HK-2 (cell line): Measurements from ENCODE around the gene MAP1A.
"Not testable (repeated sequence)": the region's sequence is repeated elsewhere in the genome, so short reads cannot be mapped to it uniquely, and the experiment has no call there.

Experiments
- DNase-seq: peaks from one replicate; pipeline ENCODE4 v3.0.0-alpha.2; 2018; ENCODE audit not compliant: unreplicated experiment

The MAP1A gene

DNA sequence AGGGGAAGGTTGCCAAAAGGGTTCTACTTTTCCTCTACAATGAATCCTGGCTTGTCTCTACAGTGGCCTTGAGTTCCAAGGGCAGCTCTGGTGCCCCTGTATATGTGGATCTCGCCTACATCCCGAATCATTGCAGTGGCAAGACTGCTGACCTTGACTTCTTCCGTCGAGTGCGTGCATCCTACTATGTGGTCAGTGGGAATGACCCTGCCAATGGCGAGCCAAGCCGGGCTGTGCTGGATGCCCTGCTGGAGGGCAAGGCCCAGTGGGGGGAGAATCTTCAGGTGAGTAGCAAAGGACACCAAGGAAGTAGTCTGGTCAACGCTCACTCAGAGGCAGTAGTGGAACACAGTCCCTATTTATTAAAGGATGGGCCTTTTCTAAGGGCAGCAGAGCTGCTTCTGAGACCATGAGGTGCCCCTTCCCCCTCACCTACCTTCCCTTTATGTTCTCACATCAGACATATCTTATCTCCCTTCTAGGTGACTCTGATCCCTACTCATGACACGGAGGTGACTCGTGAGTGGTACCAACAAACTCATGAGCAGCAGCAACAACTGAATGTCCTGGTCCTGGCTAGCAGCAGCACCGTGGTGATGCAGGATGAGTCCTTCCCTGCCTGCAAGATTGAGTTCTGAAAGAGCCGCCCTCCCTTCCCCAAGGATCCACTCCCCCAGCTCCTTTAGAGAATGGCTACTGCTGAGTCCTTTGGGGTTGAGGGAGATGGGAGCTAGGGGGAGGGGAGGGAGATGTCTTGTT lies 12.4 kb downstream of the MAP1A start:
- DNase-seq, result no peak

DNA sequence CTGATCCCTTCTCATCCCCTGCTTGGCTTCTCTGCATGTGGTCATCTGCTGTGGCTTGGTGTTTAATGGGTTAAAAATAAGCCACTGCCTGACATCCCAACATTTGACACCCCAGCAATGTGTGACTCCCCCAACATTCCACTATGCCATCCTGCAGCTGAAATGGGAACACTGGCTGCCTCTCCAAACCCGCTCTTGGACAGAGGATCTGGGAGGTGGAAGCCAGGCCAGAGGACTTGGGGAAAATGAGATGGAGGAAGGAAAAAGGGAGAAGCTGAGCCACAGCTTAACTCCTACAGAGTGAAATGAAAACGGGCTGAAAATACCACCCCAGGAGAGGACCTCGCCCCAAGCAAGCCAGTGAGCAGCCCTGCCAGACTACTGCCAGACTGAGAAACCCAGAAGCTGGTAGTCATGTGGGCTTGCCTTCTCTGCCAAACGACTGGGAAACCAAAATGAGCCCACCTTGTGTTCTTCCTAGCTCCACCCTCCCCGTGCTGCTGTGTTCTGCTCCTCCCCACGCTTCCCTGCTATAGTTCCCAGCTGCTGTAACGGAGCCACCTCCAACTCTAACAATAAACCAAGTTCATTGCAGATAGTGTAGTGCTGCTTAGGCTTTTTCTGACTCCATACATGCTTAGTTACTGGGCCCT lies 13.7 kb downstream of the MAP1A start:
- DNase-seq, result no peak

DNA sequence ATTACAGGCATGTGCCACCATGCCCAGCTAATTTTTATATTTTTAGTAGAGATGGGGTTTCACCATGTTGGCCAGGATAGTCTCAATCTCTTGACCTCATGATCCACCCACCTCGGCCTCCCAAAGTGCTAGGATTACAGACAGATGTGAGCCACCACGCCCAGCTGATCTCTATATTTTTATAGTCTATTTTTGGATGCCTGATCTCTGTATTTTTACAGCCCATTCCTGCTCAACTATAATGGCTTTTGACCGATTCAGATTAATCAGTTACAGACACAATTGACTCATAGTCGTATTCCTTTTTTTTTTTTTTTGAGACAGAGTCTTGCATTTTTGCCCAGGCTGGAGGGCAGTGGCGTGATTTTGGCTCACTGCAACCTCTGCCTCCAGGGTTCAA lies 15.4 kb downstream of the MAP1A start:
- not testable (repeated sequence) for DNase-seq

DNA sequence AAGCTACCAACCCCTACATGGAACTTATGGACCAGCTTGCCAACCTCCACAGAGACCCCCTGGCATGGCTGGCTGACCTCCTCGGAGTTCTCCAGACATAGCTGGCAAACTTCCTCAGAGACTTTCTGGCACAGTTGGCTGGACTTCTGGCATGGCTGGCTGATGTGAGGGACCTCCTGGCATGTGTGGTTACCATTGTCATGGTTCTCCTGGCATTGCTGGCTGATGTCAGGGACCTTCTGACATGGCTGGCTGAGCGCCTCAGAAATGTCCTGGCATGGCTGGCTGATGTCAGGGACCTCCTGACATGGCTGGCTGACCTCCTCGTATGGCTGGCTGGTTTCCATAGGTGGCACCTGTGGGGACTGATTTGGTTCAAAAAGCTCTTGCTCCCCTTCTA lies 17.5 kb downstream of the MAP1A start:
- no peak for DNase-seq

DNA sequence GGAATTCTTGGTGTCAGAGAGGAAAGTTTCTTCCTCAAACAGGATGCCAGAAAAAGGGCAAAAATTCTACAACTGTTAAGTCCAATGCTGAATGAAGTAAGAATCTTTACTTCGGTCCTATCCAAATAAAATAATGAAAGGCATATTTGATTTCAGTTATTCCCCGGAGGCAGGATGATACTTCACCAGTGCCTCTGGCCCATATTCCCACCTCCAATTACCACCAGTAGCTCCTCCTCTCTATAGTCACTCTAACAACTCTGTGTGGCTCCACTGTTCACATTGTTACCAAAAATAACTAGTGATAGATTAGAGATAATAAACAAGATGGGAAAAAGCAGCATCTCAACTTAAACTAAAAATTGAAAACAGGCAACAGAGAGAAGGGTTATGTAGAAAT lies 20.7 kb downstream of the MAP1A start:
- DNase-seq, result no peak

GRCh38 chr15:43541785-43542184 lies 24.4 kb downstream of the MAP1A start:
- DNase-seq, result no peak

- no peak for DNase-seq
These were observed 26.9 kb downstream of the MAP1A start for GRCh38 chr15:43544266-43544665.

DNA sequence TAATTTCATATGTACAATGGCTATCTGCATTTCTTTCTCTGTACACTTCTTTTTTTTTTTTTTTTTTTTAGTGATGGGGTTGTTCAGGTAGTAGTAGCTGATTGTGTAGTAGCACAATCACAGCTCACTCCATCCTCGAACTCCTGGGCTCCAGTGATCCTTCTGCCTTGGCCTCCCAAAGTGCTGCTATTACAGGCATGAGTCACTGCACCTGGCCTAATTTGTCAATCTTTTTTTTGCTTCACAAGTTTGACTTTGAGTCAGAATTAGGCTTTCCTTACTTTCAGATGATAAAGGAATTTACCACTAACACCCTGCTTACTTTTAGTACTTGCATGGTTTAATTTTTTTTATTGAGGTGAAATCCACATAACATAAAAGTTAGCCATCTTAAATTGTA lies 28.0 kb downstream of the MAP1A start:
- no peak for DNase-seq

- DNase-seq, result no peak
These were observed 30.1 kb downstream of the MAP1A start for GRCh38 chr15:43547539-43547938.

DNA sequence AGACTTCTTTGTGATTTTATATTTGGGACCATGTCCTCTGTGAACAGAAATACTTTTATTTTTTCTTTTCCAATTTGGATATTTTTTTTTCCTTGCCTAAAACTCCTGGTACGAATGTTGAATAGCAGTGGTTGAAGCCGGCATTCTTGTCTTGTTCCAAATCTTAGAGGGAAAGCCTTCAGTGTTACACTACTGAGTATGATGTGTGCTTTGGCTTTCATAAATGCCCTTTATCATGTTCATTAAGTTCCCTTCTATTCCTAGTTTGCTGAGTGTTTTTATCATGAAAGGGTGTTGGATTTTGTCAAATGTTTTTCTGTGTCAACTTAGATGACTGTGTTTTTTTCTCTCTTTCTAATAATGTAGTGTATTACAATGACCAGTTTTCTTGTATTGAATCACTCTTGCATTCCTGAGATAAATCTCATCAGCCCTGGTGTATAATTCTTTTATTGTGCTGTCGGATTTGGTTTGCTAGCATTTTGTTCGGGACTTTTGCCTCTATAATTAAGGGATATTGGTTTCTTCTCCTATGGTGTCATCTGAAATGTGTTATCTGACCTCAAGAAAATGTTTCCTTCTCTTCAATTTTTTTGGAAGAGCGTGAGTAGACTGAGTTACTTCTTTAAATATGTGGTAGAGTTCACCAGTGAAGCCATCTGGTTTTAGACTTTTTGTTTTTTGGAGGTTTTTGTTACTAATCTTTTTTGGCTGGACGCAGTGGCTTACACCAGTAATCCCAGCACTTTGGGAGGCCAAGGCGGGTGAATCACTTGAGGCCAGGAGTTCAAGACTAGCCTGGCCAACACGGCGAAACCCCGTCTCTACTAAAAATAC lies 33.3 kb downstream of the MAP1A start:
- no peak for DNase-seq

DNA sequence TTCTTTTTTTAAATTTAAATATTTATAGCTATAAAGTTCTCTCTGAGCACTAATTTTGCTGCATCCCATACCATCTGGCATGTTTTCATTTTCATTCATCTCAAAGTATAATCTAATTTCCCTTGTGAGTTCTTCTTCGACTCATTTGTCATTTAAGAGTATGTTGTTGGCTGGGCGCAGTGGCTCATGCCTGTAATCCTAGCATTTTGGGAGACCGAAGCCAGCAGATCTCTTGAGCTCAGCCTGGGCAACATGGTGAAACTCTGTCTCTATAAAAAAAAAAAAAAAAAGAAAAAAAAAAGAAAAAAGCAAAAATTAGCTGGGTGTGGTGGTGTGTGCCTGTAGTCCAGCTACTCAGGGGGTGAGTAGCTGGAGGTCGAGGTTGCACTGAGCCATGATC lies 34.8 kb downstream of the MAP1A start:
- DNase-seq, result no peak

DNA sequence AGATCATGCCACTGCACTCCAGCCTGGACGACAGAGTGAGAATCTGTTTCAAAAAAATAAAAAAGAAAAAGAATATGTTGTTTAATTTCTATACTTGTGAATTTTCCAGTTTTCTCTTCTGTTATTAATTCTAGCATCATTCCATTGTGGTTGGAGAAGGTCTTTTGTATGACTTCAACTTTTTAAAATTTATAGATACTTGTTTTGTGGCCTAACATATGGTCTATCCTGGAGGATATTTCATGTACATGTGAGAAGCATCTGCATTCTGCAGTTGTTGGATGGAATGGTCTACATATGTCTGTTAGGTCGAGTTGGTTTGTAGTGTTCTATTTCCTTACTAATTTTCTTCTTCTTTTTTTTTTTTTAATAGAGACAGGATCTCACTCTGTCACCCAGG lies 35.6 kb downstream of the MAP1A start:
- DNase-seq, result no peak

- DNase-seq, result not testable (repeated sequence)
These were observed 45.3 kb downstream of the MAP1A start for GRCh38 chr15:43562753-43563152.

DNA sequence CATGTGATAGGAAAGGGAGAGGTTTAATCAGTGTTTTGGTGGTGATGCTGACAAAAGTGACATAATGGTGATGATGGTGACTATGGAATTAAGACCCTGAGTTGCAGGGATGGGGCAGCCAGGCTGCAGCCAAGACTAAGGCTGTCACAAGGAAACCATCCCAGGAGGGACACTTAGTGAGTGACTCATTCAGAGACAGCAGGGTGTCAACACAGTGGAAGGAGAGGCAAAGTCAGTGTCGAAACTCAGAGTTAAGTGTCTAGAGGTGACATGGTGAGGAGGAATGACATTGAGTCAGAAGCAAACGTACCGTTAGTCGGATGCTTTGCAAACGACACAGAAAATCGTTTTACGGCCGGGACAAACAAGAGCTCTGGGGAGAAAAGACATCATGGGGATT lies 46.4 kb downstream of the MAP1A start:
- not testable (repeated sequence) for DNase-seq

DNA sequence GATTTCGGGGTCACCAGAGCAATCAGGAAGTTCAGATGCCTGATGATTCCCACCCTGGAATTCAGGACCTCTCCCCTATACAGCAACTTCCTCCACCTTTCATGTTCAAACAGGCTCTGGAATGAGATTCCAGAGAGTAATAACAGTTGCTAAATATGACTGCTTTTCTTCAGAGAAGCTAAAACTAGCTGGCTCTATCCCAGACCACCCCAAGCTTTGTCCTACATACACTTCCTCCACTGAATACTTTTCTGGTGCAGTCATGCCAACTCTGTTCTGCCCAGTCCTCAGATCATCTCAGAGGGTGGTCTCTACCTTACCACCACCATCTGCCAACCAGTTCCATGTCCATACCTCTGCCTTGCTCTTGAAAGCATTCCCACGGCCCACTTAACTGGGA lies 49.2 kb downstream of the MAP1A start:
- DNase-seq, result not testable (repeated sequence)

DNA sequence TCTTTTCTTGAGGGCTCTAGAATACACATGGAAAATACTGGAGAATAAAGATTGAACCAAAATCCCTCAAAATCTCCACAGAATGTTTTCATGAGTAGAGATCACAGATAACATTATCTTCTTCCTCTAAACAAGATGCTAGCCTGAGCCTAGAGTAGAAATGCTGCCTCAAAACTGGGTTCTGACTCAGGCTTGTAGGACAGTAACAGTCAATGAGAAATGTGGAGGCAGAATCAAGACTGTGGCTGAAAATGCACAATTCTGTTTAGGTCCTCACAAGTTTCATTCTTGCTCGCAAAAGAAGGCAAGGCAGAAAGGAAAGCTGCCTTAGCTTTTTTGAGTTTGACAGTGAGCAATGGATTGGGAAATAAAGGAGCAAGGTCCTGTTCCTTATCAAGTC lies 57.2 kb downstream of the MAP1A start:
- not testable (repeated sequence) for DNase-seq
